Large intestine (tissue), 3 donors: ENCODE measurements around the gene ARTN. TPM values are rescaled to one million over a fixed set of nuclear protein-coding genes. Genes with fewer than 3 reads are reported as not detected.

Experiments used
- DNase-seq, 2 donors: peaks; one replicate each; pipeline versions ENCODE4 v3.0.0 to v3.0.0-alpha.2; 2013
- H3K27ac ChIP-seq: one replicate; pipeline ENCODE4 v1.5.1; 2013; ENCODE audit warnings: low read length
- H3K27me3 ChIP-seq: 2 replicates; pipeline ENCODE4 v1.6.1; 2013; ENCODE audit warnings: low read length; ENCODE audit not compliant: control insufficient read depth, insufficient read depth
- H3K36me3 ChIP-seq: 2 replicates; pipeline ENCODE4 v1.6.1; 2013; ENCODE audit warnings: low read length; ENCODE audit not compliant: control insufficient read depth, insufficient read depth
- H3K4me1 ChIP-seq: one replicate; pipeline ENCODE4 v1.6.1; 2013; ENCODE audit warnings: low read length; ENCODE audit not compliant: control insufficient read depth, insufficient read depth
- H3K4me3 ChIP-seq: one replicate; pipeline ENCODE4 v1.5.1; 2013; ENCODE audit warnings: low read length
- H3K9me3 ChIP-seq: one replicate; pipeline ENCODE4 v1.6.1; 2013; ENCODE audit warnings: mild to moderate bottlenecking, low read depth, low read length, moderate library complexity; ENCODE audit not compliant: control insufficient read depth
- WGBS: methylation state at CpG from one replicate; pipeline ENCODE4 v1.1.5; 2013; ENCODE audit warnings: low lambda C conversion rate; ENCODE audit not compliant: insufficient coverage; 5-methylcytosine and 5-hydroxymethylcytosine counted together
- polyA plus RNA-seq: library from polyadenylated mRNA; unstranded; fragments of 120-200 nt; gene quantifications from one replicate; pipeline ENCODE4 v1.2.1, GENCODE V29; 2013

Gene ARTN
- polyA plus RNA-seq, 1 donor, result 1.4 TPM

GRCh38 chr1:43924516-43924915, 9.1 kb upstream of the ARTN start:
- no peak for DNase-seq
- Histone ChIP-seq H3K9me3 (no peaks in the 10 kb centered on the region), H3K27ac (no peak overlapping the region), H3K4me1 (no peaks in the 10 kb centered on the region), H3K4me3 (no peak overlapping the region), H3K27me3 (no peaks in the 10 kb centered on the region), H3K36me3 (peaks cover 3% of the 10 kb centered on the region)
- no CpG with 5 or more reads among the region's 4 CpGs for WGBS

DNA sequence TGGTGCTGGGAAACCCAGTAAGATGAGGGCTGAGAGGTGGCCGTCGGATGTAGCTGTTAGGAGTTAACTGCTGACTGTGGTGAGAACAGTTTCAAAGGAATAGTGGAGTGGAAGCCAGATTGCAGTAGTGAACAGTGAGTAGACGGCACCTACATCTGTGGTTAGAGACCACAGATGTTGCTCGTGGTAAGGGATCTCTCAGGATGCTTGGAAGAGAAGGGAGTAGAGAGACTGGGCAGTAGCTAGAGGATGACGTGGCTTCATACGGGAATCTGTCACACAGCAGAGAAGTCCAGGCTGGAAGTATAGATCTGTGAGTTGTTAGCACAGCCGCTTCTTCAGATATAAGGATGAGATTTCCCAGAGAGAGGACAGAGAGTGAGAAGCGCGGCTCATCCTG, 7.8 kb upstream of the ARTN start:
- DNase-seq, result no peak
- Histone ChIP-seq H3K4me3 (no peak overlapping the region), H3K4me1 (no peaks in the 10 kb centered on the region), H3K9me3 (no peaks in the 10 kb centered on the region), H3K27ac (no peak overlapping the region), H3K36me3 (peaks cover 3% of the 10 kb centered on the region), H3K27me3 (no peaks in the 10 kb centered on the region)
- 96% methylated on average over 3 of the region's 9 CpGs for WGBS

- WGBS, result no CpG with 5 or more reads among the region's 10 CpGs
- peaks cover 2% of the 10 kb centered on the region for H3K9me3 ChIP-seq
- DNase-seq, result no peak
Measured at GRCh38 chr1:43930168-43930948, 3.2 kb upstream of the ARTN start.

GRCh38 chr1:43930949-43931275, 2.7 kb upstream of the ARTN start:
- DNase-seq, result no peak
- WGBS, result no CpG with 5 or more reads among the region's 4 CpGs

More at GRCh38 chr1:43930168-43930948, 3.2 kb upstream of the ARTN start:
- peaks cover 14% of the 10 kb centered on the region for H3K4me1 ChIP-seq
- peaks cover 12% of the 10 kb centered on the region for H3K27me3 ChIP-seq
- peaks cover 3% of the 10 kb centered on the region for H3K36me3 ChIP-seq
- H3K27ac ChIP-seq, result no peak overlapping the region
- no peak overlapping the region for H3K4me3 ChIP-seq

DNA sequence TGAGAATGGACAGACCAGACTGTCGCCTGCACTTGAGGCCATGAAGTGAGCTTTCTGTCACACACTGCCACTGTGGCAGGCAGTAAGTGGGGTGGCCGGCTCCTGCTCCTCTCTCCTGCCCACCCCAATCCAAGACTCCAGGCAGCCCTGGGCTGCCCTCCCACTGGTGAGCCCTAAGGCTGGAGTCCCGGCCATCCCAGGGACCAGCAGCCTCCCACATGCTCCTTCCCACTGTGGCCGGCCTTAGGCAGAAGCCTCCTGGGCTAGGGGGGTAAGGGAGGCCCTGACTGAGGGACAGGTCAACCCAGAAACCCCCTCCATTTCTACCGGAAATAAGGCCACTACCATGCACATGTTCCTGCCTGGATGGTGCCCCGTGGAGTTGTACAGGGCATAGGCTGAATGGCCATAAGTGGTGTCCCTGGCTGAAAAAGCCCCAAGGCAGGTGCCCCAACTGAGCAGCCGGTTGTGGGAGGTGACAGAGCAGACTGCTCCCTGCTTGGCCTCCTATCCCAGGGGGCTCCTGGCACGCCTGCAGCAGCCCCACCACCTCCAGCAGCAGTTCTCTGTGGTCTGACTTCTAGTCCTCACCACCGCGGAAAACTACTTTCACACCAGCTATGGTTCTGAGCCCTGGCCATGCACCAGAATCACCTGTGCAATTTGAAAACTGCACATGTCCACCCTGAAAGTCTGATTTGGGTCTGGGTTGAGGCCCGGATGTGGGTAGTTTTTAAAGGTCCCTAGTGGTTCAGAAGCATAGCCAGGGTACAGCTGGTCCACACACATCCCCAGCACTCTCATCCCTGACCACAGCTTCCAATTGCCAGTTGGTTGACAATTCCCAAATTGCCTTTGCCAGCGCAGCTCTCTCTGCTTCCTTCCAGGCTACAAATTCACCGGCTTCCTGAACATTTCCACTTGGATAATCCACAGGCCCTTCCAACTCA, 1.6 kb upstream of the ARTN start:
- no peak for DNase-seq
- Histone ChIP-seq H3K36me3 (no peaks in the 10 kb centered on the region), H3K4me3 (no peak overlapping the region), H3K4me1 (peaks cover 24% of the 10 kb centered on the region), H3K27ac (no peak overlapping the region), H3K9me3 (peaks cover 2% of the 10 kb centered on the region), H3K27me3 (peaks cover 12% of the 10 kb centered on the region)
- WGBS, result no CpG with 5 or more reads among the region's 13 CpGs

More at GRCh38 chr1:43930949-43931275, 2.7 kb upstream of the ARTN start:
- peaks cover 2% of the 10 kb centered on the region for H3K9me3 ChIP-seq
- H3K36me3 ChIP-seq, result peaks cover 3% of the 10 kb centered on the region
- peaks cover 12% of the 10 kb centered on the region for H3K27me3 ChIP-seq
- H3K4me1 ChIP-seq, result peaks cover 19% of the 10 kb centered on the region
- H3K4me3 ChIP-seq, result no peak overlapping the region
- no peak overlapping the region for H3K27ac ChIP-seq

DNA sequence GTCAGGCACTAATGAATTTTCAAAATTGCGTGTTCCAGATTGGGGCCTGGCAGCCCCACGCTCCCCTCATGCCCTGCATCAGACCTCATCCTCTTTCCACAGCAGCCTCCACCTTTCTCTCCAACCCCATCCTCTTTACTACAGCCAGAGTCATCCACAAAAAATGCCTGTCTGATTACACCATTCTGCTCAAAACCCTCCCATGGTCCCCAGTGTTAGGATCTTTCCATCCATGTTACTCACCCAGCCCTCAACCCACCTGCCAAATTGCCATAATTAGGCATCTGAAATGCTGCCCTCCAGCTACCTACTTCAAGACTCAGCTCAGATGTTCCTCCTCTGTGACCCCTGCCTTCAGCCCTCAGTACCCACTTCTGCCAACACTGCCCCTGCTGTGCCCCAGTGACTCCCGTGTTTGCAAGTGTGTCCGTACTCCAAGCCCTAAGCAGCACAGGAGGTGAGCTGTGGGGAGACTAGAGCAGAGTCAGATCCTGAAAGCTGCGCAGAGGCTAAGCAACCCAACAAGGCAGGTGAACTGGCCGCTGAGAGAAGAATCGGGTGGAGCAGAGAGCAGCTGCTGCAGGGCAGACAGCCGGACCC, 715 bp upstream of the ARTN start:
- WGBS, result no CpG with 5 or more reads among the region's 8 CpGs
- peaks cover 28% of the 10 kb centered on the region for H3K4me1 ChIP-seq
- H3K9me3 ChIP-seq, result peaks cover 2% of the 10 kb centered on the region
- no peaks in the 10 kb centered on the region for H3K36me3 ChIP-seq
- H3K4me3 ChIP-seq, result peak overlapping the region; percentile 35
- no peak for DNase-seq
- H3K27ac ChIP-seq, result no peak overlapping the region
- peaks cover 12% of the 10 kb centered on the region for H3K27me3 ChIP-seq

DNA sequence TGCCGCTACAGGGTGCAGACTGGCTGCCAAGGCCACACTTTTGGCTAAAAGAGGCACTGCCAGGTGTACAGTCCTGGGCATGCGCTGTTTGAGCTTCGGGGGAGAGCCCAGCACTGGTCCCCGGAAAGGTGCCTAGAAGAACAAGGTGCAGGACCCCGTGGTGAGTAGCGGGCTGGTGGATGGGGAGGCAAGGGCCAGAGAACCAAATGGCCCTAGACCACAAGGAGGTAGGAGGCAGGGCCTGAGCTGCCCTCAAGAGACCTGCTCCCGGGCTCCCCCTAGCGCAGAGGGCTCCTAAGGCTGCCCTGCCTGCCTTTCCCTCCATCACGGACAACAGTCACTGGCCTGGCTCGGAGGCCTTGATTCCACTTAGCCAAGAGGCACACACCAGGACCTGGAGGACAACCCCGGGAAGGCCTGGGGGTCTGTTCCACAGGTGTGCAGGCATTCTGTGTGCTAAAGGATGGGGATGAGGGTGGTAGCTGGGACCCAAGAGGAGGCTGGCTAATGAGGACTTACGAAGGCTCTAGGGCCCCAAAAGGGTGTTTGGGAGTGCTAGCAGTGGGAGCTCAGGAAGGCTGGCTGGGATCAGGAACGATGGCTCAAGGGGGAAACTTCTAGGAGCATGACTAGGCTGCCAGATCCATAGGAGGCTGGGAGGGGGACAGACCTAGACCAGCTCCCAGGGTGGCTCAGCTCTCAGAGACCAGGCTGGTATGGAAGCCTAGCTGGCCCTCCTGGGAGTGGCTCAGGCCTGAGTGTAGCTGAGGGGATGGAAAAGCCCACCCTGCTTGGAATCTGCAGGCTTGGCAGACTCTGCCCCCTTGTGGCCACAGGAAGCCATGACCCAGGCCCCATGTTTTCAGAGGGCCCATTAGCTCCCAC, 742 bp downstream of the ARTN start:
- Histone ChIP-seq H3K9me3 (peaks cover 2% of the 10 kb centered on the region), H3K4me1 (peaks cover 28% of the 10 kb centered on the region), H3K27me3 (peaks cover 12% of the 10 kb centered on the region), H3K27ac (no peak overlapping the region), H3K36me3 (no peaks in the 10 kb centered on the region), H3K4me3 (peak overlapping the region; percentile 35)
- WGBS, result no CpG with 5 or more reads among the region's 13 CpGs
- peak; percentile 44 for DNase-seq

GRCh38 chr1:43934986-43935324, 1.4 kb downstream of the ARTN start:
- no peak overlapping the region for H3K4me3 ChIP-seq
- H3K9me3 ChIP-seq, result peaks cover 2% of the 10 kb centered on the region
- no CpG with 5 or more reads among the region's 5 CpGs for WGBS
- no peak overlapping the region for H3K27ac ChIP-seq
- DNase-seq, result no peak
- H3K4me1 ChIP-seq, result peaks cover 28% of the 10 kb centered on the region
- no peaks in the 10 kb centered on the region for H3K36me3 ChIP-seq
- H3K27me3 ChIP-seq, result peaks cover 12% of the 10 kb centered on the region

DNA sequence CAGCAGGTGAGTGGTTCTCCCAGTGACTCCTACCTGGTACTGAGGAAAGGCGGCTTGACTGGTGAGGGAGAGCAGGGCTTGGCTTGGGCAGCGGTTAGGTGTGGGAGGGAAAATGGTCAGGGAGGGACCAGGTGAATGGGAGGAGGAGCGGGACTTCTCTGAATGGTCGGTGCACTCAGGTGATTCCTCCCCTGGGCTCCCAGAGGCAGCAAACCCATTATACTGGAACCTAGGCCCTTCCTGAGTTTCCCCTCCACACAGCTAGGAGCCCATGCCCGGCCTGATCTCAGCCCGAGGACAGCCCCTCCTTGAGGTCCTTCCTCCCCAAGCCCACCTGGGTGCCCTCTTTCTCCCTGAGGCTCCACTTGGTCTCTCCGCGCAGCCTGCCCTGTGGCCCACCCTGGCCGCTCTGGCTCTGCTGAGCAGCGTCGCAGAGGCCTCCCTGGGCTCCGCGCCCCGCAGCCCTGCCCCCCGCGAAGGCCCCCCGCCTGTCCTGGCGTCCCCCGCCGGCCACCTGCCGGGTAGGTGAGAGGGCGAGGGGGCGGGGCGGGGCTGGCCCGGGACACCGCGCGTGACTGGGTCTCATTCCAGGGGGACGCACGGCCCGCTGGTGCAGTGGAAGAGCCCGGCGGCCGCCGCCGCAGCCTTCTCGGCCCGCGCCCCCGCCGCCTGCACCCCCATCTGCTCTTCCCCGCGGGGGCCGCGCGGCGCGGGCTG, 2.3 kb downstream of the ARTN start:
- Histone ChIP-seq H3K36me3 (no peaks in the 10 kb centered on the region), H3K27ac (no peak overlapping the region), H3K9me3 (peaks cover 2% of the 10 kb centered on the region), H3K27me3 (peaks cover 12% of the 10 kb centered on the region), H3K4me3 (no peak overlapping the region), H3K4me1 (peaks cover 28% of the 10 kb centered on the region)
- WGBS, result no CpG with 5 or more reads among the region's 48 CpGs
- peak in 1 of 2 donors; percentile 25 for DNase-seq
